Esophagus squamous epithelium (tissue), 5 donors: ENCODE measurements around the gene PCGF2. TPM values are rescaled to one million over a fixed set of nuclear protein-coding genes. Genes with fewer than 3 reads are reported as not detected.

Experiments used
- DNase-seq: peaks from one replicate; lab custom pipeline; 2025; lab: John Stamatoyannopoulos, UW
- H3K27ac ChIP-seq, 4 donors: fragments of 200-600 bp; sonication (generic); one replicate each; pipeline ENCODE4 v1.5.1; 2016 to 2019; ENCODE audit warnings: mild to moderate bottlenecking in 1 of 4
- H3K27me3 ChIP-seq, 4 donors: fragments of 200-600 bp; sonication (generic); 1 replicate in 3 of 4; 2 replicates in 1 of 4; pipeline versions ENCODE4 v1.5.1 to v1.6.0; 2017 to 2021; ENCODE audit warnings: antibody characterized with exemption in 1 of 4
- H3K36me3 ChIP-seq, 3 donors: fragments of 200-600 bp; sonication (generic); one replicate each; pipeline ENCODE4 v1.5.1; 2016 to 2019
- H3K4me1 ChIP-seq, 3 donors: fragments of 200-600 bp; sonication (generic); one replicate each; pipeline ENCODE4 v1.5.1; 2017 to 2019
- H3K4me3 ChIP-seq, 4 donors: fragments of 200-600 bp; sonication (generic); 1 replicate in 3 of 4; 2 replicates in 1 of 4; pipeline ENCODE4 v1.5.1; 2016 to 2019; ENCODE audit warnings: mild to moderate bottlenecking in 2 of 4, moderate library complexity in 1 of 4
- H3K9me3 ChIP-seq, 3 donors: fragments of 200-600 bp; sonication (generic); one replicate each; pipeline ENCODE4 v1.5.1; 2016 to 2019
- POLR2A ChIP-seq, 4 donors: fragments of 450-650 bp; IDR thresholded peaks; one replicate each; pipeline ENCODE4 v1.6.1; 2017; ENCODE audit warnings: antibody characterized with exemption in 4 of 4, mild to moderate bottlenecking in 4 of 4, moderate library complexity in 3 of 4
- WGBS, 2 donors: methylation state at CpG; one replicate each; pipeline ENCODE4 v1.1.5; 2018; 5-methylcytosine and 5-hydroxymethylcytosine counted together
- intact Hi-C: fragments of 100-400 bp; cut with DNase I; formaldehyde crosslinking; loops from one replicate; pipeline ENCODE4 v1.15.0; 2022
- total RNA-seq, 4 donors: library from RNA; depleted of rRNA; stranded (reverse); fragments of >200 nt; gene quantifications; one replicate each; pipeline ENCODE4 v1.1.0, GENCODE V29; 2016
- TF ChIP-seq, protein P1 (sequence below), 6 experiments: fragments of 450-650 bp in 4 of 6; fragments of 200-600 bp in 2 of 6; sonication (generic) in 2 of 6; IDR thresholded peaks; one replicate each; pipeline ENCODE4 v1.5.1; 2016 to 2019; ENCODE audit warnings: antibody characterized with exemption in 6 of 6, mild to moderate bottlenecking in 4 of 6, moderate library complexity in 4 of 6
- donor health status: DM: yes; HTN: yes; CAD: no.

The PCGF2 gene
- total RNA-seq, 4 donors from 2014 or later: 2.5 to 11.8 (median 3.4) TPM

DNA sequence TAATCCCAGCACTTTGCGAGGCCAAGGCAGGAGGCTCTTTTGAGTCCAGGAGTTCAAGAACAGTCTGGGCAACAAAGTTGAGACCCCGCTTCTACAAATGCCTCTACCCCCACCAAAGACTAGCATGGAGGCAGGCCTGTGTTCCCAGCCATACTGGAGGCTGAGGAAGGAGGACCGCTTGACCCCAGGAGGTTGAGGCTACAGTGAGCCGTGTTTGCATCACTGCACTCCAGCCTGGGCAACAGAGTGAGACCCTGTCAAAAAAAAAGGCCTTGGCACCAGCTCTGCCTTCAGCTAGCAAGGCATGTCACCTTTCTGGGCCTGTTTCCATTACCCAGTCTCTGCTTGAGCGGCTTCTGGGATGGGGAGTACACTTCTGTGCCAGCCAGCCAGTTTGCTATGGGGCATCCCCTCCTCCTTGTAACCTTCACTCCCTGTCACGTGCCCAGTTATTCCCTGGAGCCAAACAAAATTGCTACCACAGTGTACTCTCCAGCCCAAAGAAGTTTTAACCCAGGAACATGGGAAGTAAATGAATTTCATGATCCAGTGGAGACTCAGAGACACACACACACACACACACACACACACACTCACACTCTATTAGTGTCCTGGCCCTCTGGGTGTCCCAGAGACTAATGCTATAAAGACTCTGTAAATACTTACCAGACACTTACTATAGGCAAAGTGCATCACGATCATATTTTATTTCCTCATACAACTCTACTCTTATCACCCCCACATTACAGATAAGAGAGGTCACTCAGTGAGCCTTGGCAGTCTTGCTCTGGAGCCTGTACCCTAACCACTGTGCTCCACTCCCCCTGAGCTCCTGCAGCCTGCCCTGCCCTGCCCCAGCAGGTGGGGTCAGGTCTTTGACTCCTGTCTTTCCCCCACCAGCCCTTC is 15.5 kb downstream of the PCGF2 start:
- Histone ChIP-seq H3K4me3 (no peak overlapping the region), H3K4me1 (peaks cover 19 to 77% (median 24%) of the 10 kb centered on the region in 3 donors), H3K9me3 (no peaks in the 10 kb centered on the region), H3K27me3 (no peaks in the 10 kb centered on the region), H3K27ac (peak overlapping the region in 2 of 4 donors; percentile 87 to 93), H3K36me3 (peaks cover 7 to 51% (median 8%) of the 10 kb centered on the region in 3 donors)
- 34 to 54% methylated on average over 4 of the region's 7 CpGs for WGBS, 2 donors
- intact Hi-C loops: no loop called here
- DNase-seq: no peak
- TF ChIP-seq, protein P1, sequence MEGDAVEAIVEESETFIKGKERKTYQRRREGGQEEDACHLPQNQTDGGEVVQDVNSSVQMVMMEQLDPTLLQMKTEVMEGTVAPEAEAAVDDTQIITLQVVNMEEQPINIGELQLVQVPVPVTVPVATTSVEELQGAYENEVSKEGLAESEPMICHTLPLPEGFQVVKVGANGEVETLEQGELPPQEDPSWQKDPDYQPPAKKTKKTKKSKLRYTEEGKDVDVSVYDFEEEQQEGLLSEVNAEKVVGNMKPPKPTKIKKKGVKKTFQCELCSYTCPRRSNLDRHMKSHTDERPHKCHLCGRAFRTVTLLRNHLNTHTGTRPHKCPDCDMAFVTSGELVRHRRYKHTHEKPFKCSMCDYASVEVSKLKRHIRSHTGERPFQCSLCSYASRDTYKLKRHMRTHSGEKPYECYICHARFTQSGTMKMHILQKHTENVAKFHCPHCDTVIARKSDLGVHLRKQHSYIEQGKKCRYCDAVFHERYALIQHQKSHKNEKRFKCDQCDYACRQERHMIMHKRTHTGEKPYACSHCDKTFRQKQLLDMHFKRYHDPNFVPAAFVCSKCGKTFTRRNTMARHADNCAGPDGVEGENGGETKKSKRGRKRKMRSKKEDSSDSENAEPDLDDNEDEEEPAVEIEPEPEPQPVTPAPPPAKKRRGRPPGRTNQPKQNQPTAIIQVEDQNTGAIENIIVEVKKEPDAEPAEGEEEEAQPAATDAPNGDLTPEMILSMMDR (IDR thresholded peaks at IDR 0.05): no peak
- no peak for TF ChIP-seq POLR2A (IDR thresholded peaks at IDR 0.05)

DNA sequence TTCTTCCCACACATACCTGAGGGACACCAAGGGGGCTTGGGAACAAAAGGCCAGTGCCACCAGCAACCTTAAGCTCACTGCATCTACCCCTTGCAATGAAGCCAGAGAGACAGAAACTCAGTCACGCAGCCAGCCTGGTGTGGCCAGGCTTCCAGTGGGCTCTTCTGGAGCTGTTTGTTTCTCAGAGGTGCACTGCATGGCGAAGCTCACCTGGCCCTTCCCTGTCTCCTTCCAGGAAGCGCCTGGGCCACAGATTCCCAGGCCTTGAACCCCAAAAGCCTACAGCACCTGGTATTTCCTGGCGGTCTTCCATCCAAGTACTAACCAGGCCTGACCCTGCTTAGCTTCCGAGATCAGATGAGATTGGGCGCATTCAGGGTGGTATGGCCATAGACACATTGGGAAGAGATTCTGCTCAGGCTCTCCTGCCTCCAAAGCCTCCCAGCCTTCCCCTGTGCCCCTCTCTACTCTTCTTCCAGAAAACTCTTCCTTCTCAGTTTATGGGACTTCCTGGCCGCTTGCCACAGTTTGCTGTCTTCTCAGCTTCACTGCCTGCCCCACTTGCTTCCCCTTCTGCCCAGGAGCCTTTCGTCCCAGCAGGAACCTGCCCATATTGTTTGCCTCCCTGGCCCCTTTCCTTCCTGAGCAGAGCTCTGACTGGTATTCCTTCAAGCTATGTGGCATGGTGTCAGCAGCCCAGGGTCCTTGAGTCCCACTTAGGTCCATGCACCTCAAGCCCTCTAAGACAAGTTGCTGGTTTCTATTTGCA is 16.4 kb downstream of the PCGF2 start:
- intact Hi-C loops: no loop called here
- peaks cover 19 to 83% (median 24%) of the 10 kb centered on the region in 3 donors for H3K4me1 ChIP-seq

DNA sequence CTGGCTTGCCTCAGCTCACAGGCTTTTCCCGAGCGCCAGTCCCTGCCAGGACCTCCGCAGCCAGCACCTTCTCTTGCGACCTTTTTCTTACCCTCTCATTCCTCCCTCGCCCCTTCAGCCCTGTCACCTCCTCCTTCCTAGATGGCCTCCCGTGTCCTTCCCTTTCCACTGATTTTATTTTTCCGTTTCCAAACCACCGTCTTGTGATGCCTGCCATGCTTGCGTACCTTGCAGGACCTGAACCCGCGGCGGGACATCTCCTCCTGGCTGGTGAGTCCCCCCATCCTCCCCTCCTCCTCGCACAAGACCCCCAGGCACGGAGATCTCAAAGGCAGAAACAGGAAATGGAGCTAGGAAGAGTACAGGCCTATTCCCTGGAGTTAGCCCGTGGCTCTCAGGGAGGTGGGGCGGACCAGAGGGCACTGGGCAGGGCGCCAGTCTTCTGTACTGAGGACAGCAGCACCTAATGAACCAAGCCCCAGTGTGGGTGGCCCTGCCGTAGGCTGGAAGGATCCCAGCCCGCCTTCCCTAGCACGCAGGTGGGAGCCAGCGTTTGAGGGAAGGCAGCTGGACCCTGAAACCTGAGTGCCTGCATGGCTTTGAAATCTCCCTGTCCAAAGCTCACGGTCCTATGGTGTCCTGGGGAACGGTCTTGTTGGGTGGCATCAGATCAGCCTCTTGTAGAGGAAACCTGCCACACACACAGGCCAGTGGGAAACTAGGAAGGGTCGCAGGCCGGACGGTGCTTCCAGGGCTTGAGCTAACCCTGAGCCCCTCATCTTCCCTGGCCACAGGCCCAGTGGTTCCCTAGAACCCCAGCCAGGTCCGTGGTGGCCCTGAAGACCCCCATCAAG is 17.4 kb downstream of the PCGF2 start:
- Histone ChIP-seq H3K4me1 (peaks cover 19 to 83% (median 24%) of the 10 kb centered on the region in 3 donors), H3K36me3 (peaks cover 7 to 38% (median 8%) of the 10 kb centered on the region in 3 donors), H3K27ac (peak overlapping the region; percentile 79 to 94 (median 90)), H3K4me3 (peak overlapping the region; percentile 64 to 93 (median 80)), H3K27me3 (no peaks in the 10 kb centered on the region), H3K9me3 (no peaks in the 10 kb centered on the region)
- intact Hi-C loops: no loop called here
- TF ChIP-seq, protein P1 (IDR thresholded peaks at IDR 0.05): no peak
- TF ChIP-seq POLR2A (IDR thresholded peaks at IDR 0.05): no peak
- DNase-seq: no peak
- WGBS, 2 donors: 4 to 13% methylated on average over 16 to 24 of the region's 27 CpGs

More for the DNA sequence above, 16.4 kb downstream of the PCGF2 start:
- H3K27me3 ChIP-seq: no peaks in the 10 kb centered on the region
- peak overlapping the region in 3 of 4 donors; percentile 78 to 93 (median 83) for H3K4me3 ChIP-seq
- peaks cover 7 to 43% (median 8%) of the 10 kb centered on the region in 3 donors for H3K36me3 ChIP-seq
- peak overlapping the region; percentile 79 to 94 (median 90) for H3K27ac ChIP-seq
- H3K9me3 ChIP-seq: no peaks in the 10 kb centered on the region
- 65 to 78% methylated on average over 5 to 8 of the region's 8 CpGs for WGBS, 2 donors
- no peak for TF ChIP-seq POLR2A (IDR thresholded peaks at IDR 0.05)
- TF ChIP-seq, protein P1 (IDR thresholded peaks at IDR 0.05): no peak
- DNase-seq: no peak

DNA sequence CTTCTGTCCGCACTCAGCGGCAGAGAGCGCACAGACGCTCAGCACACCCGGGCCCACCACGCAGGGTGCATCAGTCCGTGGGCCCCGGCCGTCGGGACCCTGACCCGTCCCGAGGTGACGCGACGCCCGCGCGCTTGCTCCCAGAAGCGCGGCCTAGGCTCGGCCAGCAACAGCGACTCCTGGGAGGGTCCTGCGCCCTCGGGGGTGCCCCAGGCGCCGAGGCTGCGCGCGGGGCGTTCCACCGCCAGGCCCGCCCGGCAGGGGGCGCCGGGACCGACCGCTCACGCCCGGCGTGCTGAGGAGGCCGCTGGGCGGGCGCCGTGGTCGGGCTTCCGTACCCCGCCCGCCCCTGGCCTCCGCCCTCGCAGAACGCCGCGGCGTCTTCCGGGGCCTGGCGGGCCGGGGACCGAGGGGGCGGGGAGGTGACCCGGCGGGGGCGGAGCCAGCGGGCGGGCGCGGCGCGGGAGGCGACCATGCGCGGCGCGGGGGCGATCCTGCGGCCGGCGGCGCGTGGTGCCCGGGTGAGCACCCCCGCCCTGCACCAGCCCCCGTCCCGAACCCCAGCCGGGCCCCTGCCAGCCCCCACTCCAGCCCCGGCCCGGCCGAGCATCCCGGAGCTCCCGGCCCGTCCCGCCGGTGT is 18.1 kb downstream of the PCGF2 start, which contains the start of gene CISD3:
TSS of gene CISD3 (plus strand) at position 456 of the 640 bp plus-strand sequence. CDS start at position 474, 18 bp downstream.
- Histone ChIP-seq H3K9me3 (no peaks in the 10 kb centered on the region), H3K27ac (peak within 1 kb of the TSS; percentile 79 to 94 (median 90)), H3K27me3 (no peaks in the 10 kb centered on the region), H3K4me1 (peaks cover 16 to 79% (median 24%) of the 10 kb centered on the region in 3 donors), H3K4me3 (peak within 1 kb of the TSS; percentile 64 to 93 (median 80)), H3K36me3 (peaks cover 7 to 38% (median 8%) of the 10 kb centered on the region in 3 donors)
- intact Hi-C loops: no loop called here
- TF ChIP-seq POLR2A (IDR thresholded peaks at IDR 0.05): no peak
- TF ChIP-seq, protein P1 (IDR thresholded peaks at IDR 0.05): peak; percentile 45 to 98 (median 92)
- no peak for DNase-seq
- 0 to 3% methylated on average over 10 to 11 of the region's 92 CpGs for WGBS, 2 donors
